SK-N-SH treated with all-trans-retinoic acid at 6 μM for 48 hours (cell line): Measurements from ENCODE around the gene TCEAL8.

Experiments
- BACH2 ChIP-seq: fragments of 250-450 bp; sonication (Bioruptor Pico); IDR thresholded peaks from 2 replicates; pipeline ENCODE4 v1.9.0; 2021; ENCODE audit warnings: mild to moderate bottlenecking, borderline replicate concordance
- CSDC2 ChIP-seq: fragments of 250-450 bp; sonication (Bioruptor Pico); IDR thresholded peaks from 2 replicates; pipeline ENCODE4 v1.5.0; 2020; ENCODE audit warnings: mild to moderate bottlenecking, moderate library complexity
- GLIS3 ChIP-seq: fragments of 250-450 bp; sonication (Bioruptor Pico); IDR thresholded peaks from 2 replicates; pipeline ENCODE4 v1.5.0; 2020; ENCODE audit warnings: mild to moderate bottlenecking, moderate library complexity
- OSR1 ChIP-seq: fragments of 250-450 bp; sonication (Bioruptor Pico); IDR thresholded peaks from 2 replicates; pipeline ENCODE4 v1.8.0; 2022; ENCODE audit warnings: moderate library complexity, mild to moderate bottlenecking, inconsistent platforms
- PPARA ChIP-seq: fragments of 250-450 bp; sonication (Bioruptor Pico); IDR thresholded peaks from 2 replicates; pipeline ENCODE4 v1.5.0; 2020; ENCODE audit warnings: mild to moderate bottlenecking, borderline replicate concordance
- SNAI2 ChIP-seq: fragments of 250-450 bp; sonication (Bioruptor Pico); IDR thresholded peaks from 2 replicates; pipeline ENCODE4 v1.5.0; 2020; ENCODE audit warnings: mild to moderate bottlenecking, moderate library complexity
- TOX ChIP-seq: fragments of 250-450 bp; sonication (Bioruptor Pico); IDR thresholded peaks from 2 replicates; pipeline ENCODE4 v1.8.0; 2021; ENCODE audit warnings: mild to moderate bottlenecking, moderate library complexity, borderline replicate concordance
- ZC3H10 ChIP-seq: fragments of 250-450 bp; sonication (Bioruptor Pico); IDR thresholded peaks from 2 replicates; pipeline ENCODE4 v1.5.1; 2021; ENCODE audit warnings: mild to moderate bottlenecking, moderate library complexity
- ZFP3 ChIP-seq: fragments of 250-450 bp; sonication (Bioruptor Pico); IDR thresholded peaks from 2 replicates; pipeline ENCODE4 v1.5.0; 2020; ENCODE audit warnings: mild to moderate bottlenecking, moderate library complexity
- ZFP30 ChIP-seq: fragments of 450-650 bp; formaldehyde crosslinking; IDR thresholded peaks from 2 replicates; pipeline ENCODE4 v1.5.0; 2022; ENCODE audit warnings: mild to moderate bottlenecking, moderate library complexity
- TF ChIP-seq, protein P1 (sequence below): fragments of 250-450 bp; sonication (Bioruptor Pico); IDR thresholded peaks from 2 replicates; pipeline ENCODE4 v1.5.0; 2020; ENCODE audit warnings: mild to moderate bottlenecking, moderate library complexity
- TF ChIP-seq, protein P2 (sequence below): fragments of 250-450 bp; sonication (Bioruptor Pico); IDR thresholded peaks from 2 replicates; pipeline ENCODE4 v1.8.0; 2020; ENCODE audit warnings: mild to moderate bottlenecking, moderate library complexity, borderline replicate concordance
- TF ChIP-seq, protein P3 (sequence below): fragments of 250-450 bp; sonication (Bioruptor Pico); IDR thresholded peaks from 2 replicates; pipeline ENCODE4 v1.5.1; 2020; ENCODE audit warnings: low read depth, mild to moderate bottlenecking, moderate library complexity
- TF ChIP-seq, protein P4 (sequence below): fragments of 250-450 bp; sonication (Bioruptor Pico); IDR thresholded peaks from 2 replicates; pipeline ENCODE4 v1.8.0; 2021; ENCODE audit warnings: low read depth, mild to moderate bottlenecking, moderate library complexity, borderline replicate concordance

DNA sequence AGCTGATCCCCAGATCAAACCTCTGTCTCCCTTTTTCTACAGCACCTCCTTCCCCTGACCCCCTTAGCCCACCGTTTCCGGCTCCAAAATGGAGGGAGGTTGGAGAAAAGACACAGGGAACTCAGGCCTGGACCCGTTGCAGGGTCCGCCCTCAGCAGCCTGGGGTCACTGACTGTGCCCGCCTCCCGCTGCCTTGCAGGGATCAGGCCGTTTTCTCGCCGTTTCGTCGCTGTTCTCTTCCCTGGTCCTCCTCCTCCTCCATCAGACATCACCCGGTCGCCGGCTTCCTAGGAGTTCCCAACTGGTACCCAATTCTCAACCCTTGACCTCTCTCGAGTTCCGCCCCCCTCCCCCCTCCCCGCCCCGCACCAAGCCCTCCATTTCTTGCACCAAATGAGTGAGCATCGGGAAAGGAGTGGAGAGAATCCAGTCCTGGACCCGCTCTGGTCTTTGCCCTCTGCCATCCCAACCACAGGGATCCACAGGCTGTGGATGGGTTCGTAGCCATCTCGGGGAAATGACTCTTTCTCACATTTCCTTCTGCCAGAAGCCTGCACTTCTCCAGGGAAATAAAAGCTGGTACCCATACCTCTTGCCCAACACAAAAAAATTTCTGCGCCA lies 21.1 kb upstream of the TCEAL8 start:
- TF ChIP-seq, protein P1, sequence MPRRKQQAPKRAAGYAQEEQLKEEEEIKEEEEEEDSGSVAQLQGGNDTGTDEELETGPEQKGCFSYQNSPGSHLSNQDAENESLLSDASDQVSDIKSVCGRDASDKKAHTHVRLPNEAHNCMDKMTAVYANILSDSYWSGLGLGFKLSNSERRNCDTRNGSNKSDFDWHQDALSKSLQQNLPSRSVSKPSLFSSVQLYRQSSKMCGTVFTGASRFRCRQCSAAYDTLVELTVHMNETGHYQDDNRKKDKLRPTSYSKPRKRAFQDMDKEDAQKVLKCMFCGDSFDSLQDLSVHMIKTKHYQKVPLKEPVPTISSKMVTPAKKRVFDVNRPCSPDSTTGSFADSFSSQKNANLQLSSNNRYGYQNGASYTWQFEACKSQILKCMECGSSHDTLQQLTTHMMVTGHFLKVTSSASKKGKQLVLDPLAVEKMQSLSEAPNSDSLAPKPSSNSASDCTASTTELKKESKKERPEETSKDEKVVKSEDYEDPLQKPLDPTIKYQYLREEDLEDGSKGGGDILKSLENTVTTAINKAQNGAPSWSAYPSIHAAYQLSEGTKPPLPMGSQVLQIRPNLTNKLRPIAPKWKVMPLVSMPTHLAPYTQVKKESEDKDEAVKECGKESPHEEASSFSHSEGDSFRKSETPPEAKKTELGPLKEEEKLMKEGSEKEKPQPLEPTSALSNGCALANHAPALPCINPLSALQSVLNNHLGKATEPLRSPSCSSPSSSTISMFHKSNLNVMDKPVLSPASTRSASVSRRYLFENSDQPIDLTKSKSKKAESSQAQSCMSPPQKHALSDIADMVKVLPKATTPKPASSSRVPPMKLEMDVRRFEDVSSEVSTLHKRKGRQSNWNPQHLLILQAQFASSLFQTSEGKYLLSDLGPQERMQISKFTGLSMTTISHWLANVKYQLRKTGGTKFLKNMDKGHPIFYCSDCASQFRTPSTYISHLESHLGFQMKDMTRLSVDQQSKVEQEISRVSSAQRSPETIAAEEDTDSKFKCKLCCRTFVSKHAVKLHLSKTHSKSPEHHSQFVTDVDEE (CRISPR knock-in tag): no peak
- no peak for TF ChIP-seq TOX (CRISPR knock-in tag)
- TF ChIP-seq GLIS3 (CRISPR knock-in tag): no peak
- TF ChIP-seq, protein P2, sequence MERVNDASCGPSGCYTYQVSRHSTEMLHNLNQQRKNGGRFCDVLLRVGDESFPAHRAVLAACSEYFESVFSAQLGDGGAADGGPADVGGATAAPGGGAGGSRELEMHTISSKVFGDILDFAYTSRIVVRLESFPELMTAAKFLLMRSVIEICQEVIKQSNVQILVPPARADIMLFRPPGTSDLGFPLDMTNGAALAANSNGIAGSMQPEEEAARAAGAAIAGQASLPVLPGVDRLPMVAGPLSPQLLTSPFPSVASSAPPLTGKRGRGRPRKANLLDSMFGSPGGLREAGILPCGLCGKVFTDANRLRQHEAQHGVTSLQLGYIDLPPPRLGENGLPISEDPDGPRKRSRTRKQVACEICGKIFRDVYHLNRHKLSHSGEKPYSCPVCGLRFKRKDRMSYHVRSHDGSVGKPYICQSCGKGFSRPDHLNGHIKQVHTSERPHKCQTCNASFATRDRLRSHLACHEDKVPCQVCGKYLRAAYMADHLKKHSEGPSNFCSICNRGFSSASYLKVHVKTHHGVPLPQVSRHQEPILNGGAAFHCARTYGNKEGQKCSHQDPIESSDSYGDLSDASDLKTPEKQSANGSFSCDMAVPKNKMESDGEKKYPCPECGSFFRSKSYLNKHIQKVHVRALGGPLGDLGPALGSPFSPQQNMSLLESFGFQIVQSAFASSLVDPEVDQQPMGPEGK: no peak
- TF ChIP-seq, protein P3, sequence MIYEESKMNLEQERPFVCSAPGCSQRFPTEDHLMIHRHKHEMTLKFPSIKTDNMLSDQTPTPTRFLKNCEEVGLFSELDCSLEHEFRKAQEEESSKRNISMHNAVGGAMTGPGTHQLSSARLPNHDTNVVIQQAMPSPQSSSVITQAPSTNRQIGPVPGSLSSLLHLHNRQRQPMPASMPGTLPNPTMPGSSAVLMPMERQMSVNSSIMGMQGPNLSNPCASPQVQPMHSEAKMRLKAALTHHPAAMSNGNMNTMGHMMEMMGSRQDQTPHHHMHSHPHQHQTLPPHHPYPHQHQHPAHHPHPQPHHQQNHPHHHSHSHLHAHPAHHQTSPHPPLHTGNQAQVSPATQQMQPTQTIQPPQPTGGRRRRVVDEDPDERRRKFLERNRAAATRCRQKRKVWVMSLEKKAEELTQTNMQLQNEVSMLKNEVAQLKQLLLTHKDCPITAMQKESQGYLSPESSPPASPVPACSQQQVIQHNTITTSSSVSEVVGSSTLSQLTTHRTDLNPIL (CRISPR knock-in tag): no peak
- TF ChIP-seq BACH2 (CRISPR knock-in tag): no peak
- TF ChIP-seq ZFP30 (CRISPR knock-in tag): no peak
- TF ChIP-seq OSR1 (CRISPR knock-in tag): no peak
- TF ChIP-seq PPARA (CRISPR knock-in tag): no peak
- TF ChIP-seq CSDC2 (CRISPR knock-in tag): no peak
- no peak for TF ChIP-seq ZC3H10 (CRISPR knock-in tag)
- TF ChIP-seq SNAI2 (CRISPR knock-in tag): no peak
- TF ChIP-seq ZFP3: no peak
- TF ChIP-seq, protein P4, sequence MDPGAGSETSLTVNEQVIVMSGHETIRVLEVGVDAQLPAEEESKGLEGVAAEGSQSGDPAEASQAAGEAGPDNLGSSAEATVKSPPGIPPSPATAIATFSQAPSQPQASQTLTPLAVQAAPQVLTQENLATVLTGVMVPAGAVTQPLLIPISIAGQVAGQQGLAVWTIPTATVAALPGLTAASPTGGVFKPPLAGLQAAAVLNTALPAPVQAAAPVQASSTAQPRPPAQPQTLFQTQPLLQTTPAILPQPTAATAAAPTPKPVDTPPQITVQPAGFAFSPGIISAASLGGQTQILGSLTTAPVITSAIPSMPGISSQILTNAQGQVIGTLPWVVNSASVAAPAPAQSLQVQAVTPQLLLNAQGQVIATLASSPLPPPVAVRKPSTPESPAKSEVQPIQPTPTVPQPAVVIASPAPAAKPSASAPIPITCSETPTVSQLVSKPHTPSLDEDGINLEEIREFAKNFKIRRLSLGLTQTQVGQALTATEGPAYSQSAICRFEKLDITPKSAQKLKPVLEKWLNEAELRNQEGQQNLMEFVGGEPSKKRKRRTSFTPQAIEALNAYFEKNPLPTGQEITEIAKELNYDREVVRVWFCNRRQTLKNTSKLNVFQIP (CRISPR knock-in tag): no peak
